Cortex of kidney (tissue), 1 donor: ENCODE results near the gene GPR132.
"Not testable (repeated sequence)": the region's sequence is repeated elsewhere in the genome, so short reads cannot be mapped to it uniquely, and the experiment has no call there.

Experiments used
- DNase-seq: peaks from one replicate; lab custom pipeline; 2025; lab: John Stamatoyannopoulos, UW

GPR132 gene

GRCh38 chr14:105041841-105042765 lies 23.1 kb downstream of the GPR132 start:
- DNase-seq = no peak

- DNase-seq = no peak
Observed at GRCh38 chr14:105039458-105040205, 25.6 kb downstream of the GPR132 start.

- DNase-seq = not testable (repeated sequence)
Observed at GRCh38 chr14:105035616-105036015, 29.6 kb downstream of the GPR132 start.

- DNase-seq = no peak
Observed at GRCh38 chr14:105034315-105035039, 30.8 kb downstream of the GPR132 start.

GRCh38 chr14:105033412-105033900 lies 31.8 kb downstream of the GPR132 start:
- DNase-seq = not testable (repeated sequence)

- DNase-seq = not testable (repeated sequence)
Observed at GRCh38 chr14:105032451-105032901, 32.8 kb downstream of the GPR132 start.

- DNase-seq = no peak
Observed at GRCh38 chr14:105030836-105031396, 34.3 kb downstream of the GPR132 start.

GRCh38 chr14:105030194-105030593 lies 35.0 kb downstream of the GPR132 start:
- DNase-seq = no peak

- no peak for DNase-seq
Observed at GRCh38 chr14:105029402-105029801, 35.8 kb downstream of the GPR132 start.

- DNase-seq = no peak
Observed at GRCh38 chr14:105028251-105028927, 36.8 kb downstream of the GPR132 start.

GRCh38 chr14:105027718-105028117 lies 37.5 kb downstream of the GPR132 start:
- DNase-seq = not testable (repeated sequence)

- no peak for DNase-seq
Observed at GRCh38 chr14:105026802-105027563, 38.2 kb downstream of the GPR132 start.

- no peak for DNase-seq
Observed at GRCh38 chr14:105026033-105026785, 39.0 kb downstream of the GPR132 start.

GRCh38 chr14:105025429-105025828 lies 39.8 kb downstream of the GPR132 start:
- no peak for DNase-seq

GRCh38 chr14:105023791-105024480 lies 41.3 kb downstream of the GPR132 start:
- DNase-seq = no peak

- DNase-seq = no peak
Observed at GRCh38 chr14:105023144-105023543, 42.1 kb downstream of the GPR132 start.

GRCh38 chr14:105022276-105022670 lies 43.0 kb downstream of the GPR132 start:
- DNase-seq = no peak

- DNase-seq = no peak
Observed at GRCh38 chr14:105021656-105022275, 43.5 kb downstream of the GPR132 start.
